GM21447 (cell line): ENCODE data around the gene CHMP3.
"Not testable (repeated sequence)": the region's sequence is repeated elsewhere in the genome, so short reads cannot be mapped to it uniquely, and the experiment has no call there.

Experiments used
- ATAC-seq: cut with Tn5 transposase; IDR thresholded peaks from one replicate; pipeline ENCODE4 v1.9.1; 2021; ENCODE audit not compliant: unreplicated experiment

CHMP3 gene

DNA sequence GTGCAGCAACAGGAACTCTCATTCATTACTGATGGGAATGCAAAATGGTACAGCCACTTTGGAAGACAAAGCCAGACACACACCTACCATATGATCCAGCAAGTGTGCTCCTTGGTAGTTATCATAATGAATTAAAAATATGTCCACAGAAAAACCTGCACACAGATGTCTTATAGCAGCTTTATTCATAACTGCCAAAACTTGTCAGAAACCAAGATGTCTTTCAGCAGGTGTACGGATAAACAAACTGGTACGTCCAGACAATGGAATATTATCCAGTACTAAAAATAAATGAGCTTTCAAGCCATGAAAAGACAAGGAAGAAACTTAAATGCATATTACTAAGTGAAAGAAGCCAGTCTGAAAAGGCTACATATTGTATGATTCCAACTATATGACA lies 50.4 kb downstream of the CHMP3 start:
- no peak for ATAC-seq

DNA sequence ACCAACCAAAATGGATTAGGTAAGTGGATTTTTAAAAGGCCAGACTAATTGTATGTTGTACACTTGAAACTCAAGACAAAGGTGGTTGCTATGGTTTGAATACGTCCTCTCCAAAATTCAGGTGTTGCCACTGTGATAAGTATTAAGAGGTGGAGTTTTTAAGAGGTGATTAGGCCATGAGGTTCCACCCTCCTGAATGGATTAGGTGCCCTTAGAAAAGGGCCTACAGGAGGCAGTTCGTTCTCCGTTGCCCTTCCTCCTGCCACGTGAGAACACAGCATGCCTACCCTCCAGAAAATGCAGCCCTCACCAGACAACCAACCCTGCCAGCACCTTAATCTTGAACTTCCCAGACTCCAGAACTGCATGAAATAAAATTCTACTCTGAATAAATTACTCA lies 51.2 kb downstream of the CHMP3 start:
- no peak for ATAC-seq

DNA sequence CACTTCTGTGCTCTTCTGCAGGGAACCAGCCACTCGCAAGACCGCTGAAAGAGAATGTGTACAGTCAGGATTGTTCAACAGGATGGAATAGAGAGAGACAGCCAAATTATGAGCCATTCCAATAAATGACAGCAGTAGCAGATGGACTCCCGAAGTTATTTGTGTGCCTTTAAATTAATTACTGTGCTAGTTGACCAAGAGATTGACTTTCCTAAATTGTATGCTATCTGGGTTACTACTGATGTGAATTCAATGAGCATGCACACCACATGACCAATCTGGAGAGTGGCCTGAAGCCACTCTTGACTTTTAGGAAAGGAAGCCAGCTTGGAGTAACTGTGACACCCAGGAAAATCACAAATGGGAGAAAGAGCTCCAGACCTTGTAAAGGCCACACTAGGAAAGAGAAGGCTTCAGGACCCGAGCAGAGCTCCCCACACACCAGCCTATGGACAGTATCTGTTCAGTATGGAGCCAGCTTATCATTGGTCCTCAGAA lies 52.8 kb downstream of the CHMP3 start:
- no peak for ATAC-seq

DNA sequence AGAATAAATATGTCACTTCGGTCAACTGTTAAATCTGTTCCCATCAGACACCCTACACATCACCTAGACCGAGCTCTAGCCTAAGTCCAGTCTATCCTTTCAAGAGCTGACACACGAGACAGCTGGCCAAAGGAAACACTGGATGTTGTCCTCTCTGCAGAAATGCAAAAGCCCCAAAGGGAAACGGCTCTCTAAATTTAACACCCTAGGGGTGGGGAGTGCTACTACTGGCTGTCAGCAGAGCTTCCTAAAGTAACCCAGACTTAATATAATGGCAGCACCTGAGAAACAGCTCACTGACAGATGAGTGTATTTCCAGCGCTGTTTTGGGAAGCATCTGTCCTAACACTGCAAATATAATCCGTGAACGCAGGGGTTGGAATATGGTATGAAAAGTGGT lies 55.6 kb downstream of the CHMP3 start:
- ATAC-seq = no peak

GRCh38 chr2:86500325-86501083 lies 62.7 kb downstream of the CHMP3 start:
- no peak for ATAC-seq

GRCh38 chr2:86499326-86499725 lies 63.9 kb downstream of the CHMP3 start:
- ATAC-seq = no peak

DNA sequence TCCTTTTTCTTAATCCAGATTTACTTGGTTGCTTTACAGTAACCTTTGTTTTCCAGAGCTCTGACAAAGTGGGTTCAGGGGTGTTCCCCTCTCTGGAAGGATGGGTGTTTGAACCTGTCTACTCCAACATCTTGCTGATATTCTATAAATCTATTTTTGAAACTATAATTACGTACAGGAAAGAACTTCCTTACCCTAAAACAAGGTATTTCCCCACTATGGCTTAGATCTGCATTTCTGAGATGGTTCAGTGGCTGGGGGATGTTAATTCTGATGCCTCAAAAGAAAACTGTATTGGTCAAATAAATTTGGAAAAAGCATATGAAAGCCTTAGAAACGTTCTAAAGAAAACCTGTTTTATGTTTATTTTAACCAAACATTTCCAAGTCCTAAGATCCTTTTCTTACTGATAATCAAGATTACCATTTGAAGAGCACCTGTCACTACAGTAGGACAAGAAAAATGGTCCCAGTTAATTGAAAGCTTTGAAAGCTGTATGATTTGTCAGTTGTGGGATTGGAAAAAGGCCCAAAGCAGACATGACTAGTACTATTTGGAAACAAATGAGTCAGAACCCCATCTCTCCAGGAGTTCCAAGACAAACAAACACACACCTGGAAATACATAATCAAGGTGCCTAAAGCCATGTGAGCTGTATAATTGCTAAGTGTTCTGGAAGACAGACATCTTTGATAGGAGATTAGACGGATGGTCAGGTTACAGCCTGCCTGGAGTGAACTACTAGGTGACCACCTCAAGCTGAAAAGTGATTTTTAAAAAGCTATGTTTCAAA lies 64.6 kb downstream of the CHMP3 start:
- ATAC-seq = no peak

GRCh38 chr2:86496391-86496790 lies 66.9 kb downstream of the CHMP3 start:
- ATAC-seq = not testable (repeated sequence)

- ATAC-seq = no peak
Measured at GRCh38 chr2:86492048-86492453, 71.2 kb downstream of the CHMP3 start.

DNA sequence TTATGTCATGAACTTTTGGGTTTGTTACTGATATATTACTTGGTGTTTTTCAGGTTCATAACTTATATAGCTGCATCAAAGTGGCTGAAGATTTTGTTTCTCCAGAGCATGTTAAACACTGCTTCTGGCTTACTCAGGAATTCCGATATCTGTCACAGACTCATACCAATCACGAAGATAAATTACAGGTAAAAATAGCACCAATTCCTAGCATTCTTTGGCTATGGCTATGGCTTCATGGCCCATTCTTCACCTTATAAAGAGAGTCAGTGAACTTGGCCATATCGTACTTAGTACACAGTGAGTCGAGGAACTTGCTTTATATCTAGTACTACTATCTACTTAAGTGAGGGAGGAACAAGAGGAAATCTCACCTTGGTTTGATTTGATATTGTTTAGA lies 72.2 kb downstream of the CHMP3 start:
- no peak for ATAC-seq

DNA sequence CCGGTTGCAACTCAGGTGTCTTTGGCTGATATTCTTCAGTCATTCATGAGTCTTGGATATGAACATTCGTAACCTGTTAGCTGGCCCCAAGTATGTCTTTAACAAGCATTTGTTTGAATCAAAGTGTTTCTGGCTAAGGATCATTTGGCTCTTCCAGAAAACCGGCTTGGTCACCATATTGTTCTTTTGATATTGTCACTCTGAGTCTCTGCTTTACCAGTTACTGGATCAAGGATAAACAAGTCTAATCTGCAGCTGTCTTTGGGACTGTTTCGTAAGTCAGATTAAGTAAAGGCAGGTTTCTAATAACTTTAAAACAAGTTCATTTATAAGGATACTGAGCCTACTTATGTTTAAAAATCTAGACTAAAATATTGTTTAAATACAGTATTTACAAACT lies 73.0 kb downstream of the CHMP3 start:
- no peak for ATAC-seq

- ATAC-seq = no peak
Measured at GRCh38 chr2:86489542-86489941, 73.7 kb downstream of the CHMP3 start.

- ATAC-seq = no peak
Measured at GRCh38 chr2:86488561-86489250, 74.5 kb downstream of the CHMP3 start.

GRCh38 chr2:86487062-86487461 lies 76.2 kb downstream of the CHMP3 start:
- ATAC-seq = no peak

DNA sequence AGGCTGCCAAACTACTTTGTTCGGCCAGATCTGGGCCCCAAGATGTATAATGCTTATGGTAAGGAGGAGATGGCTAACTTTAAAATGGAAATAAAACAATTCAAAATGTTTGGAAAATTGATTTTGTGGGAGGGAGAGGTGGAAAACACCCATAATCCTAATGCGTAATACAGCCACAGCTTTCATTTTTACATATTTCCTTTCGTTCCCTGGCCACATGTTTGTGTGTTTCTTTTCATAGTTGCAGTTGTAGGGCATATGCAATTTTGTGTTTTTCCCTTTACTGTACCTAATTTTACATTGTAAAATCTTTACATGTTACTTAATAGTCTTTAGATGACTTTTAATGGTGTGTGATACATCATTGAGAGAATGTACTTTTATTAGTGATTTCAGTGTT lies 77.4 kb downstream of the CHMP3 start:
- no peak for ATAC-seq

- no peak for ATAC-seq
Measured at GRCh38 chr2:86485103-86485502, 78.1 kb downstream of the CHMP3 start.

DNA sequence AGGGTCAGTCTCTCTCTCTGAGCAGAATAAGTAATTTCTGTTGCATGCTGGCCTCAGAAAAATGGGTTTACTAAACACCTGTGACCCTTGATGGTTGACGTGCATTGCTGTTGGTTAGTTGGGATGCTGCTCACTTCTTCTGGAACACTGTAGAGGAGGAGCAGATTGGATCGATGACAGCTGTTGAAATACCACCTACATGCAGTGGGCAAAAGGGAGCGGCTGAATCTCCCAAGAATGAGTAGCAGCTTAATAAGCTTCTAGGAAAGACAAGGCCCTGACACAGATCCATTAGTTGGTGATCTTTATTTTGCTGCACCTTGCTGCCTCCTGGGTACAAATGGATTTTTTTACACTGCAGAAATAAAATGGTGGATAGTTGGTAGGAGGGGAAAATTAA lies 78.9 kb downstream of the CHMP3 start:
- ATAC-seq = no peak

DNA sequence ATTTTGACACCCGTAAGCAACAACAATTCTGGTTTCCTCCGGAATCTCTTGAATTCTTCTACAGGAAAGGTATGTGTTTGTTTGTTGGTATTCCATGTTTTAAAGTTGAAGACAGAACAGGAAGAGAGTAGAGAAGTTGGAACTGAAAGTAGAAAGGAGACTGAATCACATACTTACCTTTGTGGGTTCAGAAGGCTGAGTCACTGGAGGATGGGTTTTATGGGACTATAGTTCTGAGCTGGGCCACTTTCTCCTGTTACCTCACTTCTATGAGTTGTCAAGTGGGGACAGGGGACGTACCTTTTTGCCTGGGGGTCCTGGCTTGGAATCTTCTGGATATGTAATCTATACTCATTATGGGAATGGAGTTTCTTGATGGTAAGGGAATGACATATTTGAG lies 81.2 kb downstream of the CHMP3 start:
- ATAC-seq = no peak

DNA sequence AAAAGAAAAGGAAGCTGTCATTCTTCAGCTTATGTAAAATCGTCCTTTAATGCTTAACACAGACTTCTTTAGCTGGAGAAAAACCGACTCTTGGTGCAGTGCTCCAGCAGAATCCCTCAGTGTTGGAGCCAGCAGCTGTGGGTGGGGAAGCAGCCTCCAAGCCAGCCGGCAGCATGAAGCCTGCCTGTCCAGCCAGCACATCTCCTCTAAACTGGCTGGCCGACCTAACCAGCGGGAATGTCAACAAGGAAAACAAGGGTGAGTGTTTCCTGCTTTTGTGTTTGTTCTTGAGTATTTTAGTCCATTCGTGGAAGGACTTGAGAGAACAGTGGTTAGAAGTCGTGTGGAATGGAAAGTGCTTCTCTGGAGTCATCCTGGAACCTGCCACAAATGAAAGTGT lies 83.1 kb downstream of the CHMP3 start:
- no peak for ATAC-seq

- ATAC-seq = no peak
Measured at GRCh38 chr2:86477349-86477748, 85.9 kb downstream of the CHMP3 start.

GRCh38 chr2:86476918-86477317 lies 86.3 kb downstream of the CHMP3 start:
- no peak for ATAC-seq

DNA sequence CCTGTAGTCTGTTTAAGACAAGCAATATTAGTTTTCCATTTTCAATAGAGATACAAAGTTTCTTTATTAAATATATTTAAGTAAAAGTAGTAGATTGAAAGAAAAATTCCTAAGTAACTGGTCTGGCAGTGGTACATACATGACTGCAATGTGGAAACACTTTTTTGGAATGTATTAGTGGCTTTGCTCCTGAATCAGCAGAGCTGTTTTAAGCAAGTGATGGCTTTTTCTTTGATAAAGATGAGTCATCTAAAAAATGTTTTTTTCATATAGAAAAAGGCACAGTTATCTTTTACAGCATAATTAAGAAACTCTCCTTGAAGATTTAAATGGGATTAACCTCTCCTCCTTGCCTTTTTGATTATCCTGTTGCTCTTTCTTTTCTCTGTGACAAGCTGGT lies 87.2 kb downstream of the CHMP3 start:
- no peak for ATAC-seq
